ENCODE results near the gene RBCK1.
"Not testable (repeated sequence)": the region's sequence is repeated elsewhere in the genome, so short reads cannot be mapped to it uniquely, and the experiment has no call there.

RBCK1 gene

GRCh38 chr20:472889-473292 is 64.8 kb downstream of the RBCK1 start:
- ChIA-PET POLR2A (no interaction called here), CTCF (interaction anchor here (1.0 to 2.0 kb wide), 3 partner anchors 118 to 173 kb away, joined by 3 to 4 read pairs (median 3); no protein-coding TSS in a partner anchor)
- DNase-seq (ENCODE audit: extremely low spot score), result no peak
- TF ChIP-seq CTCF (IDR thresholded peaks at IDR 0.05; ENCODE audit: control extremely low read depth, extremely low read depth, low read depth, missing control alignments), result no peak

GRCh38 chr20:474581-474980 is 66.5 kb downstream of the RBCK1 start:
- ChIA-PET CTCF (interaction anchor here (0.9 to 2.0 kb wide), 2 partner anchors 11 to 120 kb away, joined by 3 to 4 read pairs; no protein-coding TSS in a partner anchor), POLR2A (no interaction called here)
- TF ChIP-seq CTCF (IDR thresholded peaks at IDR 0.05; ENCODE audit: control extremely low read depth, extremely low read depth, low read depth, missing control alignments), result no peak
- DNase-seq (ENCODE audit: extremely low spot score), result no peak

DNA sequence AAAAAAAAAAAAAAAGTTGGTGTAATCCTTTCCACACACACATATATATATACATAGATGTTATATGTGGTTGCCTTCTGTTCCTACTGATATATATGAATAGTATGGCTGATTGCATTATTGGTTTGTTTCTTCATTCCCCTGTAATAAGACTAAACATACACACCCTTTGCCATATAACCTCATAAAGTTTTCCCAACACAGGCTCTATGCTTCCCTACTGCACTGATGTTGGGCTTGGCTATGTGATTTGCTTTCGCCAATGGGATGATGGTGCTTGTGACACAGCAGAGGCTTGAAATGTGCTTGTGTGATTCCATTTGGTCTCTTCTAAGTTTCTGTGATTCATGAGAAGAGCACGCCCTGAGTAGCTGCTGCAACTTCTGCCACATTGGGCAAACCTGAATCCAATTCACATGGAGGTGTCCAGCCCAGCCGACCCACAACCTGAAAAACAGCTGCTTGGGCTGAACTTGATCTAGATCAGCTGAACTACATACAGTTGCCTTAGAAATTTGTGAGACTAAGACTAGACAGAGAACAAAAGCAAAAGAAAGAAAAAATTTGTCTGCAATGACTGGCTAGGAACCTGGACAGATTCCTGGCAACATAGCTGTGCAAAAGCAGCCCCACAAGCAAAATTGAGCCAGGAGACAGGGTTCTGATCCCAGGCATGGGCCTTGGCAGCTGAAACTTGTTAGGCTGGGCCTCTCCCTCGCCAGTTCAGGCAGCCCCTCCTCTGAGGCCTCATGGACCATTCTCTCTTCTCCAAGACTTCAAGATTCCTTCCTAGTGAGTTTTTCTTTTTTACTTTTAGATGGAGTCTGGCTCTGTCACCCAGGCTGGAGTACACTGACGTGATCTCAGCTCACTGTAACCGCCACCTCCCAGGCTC is 67.6 kb downstream of the RBCK1 start:
- POLR2A ChIA-PET, result no interaction called here
- DNase-seq (ENCODE audit: extremely low spot score), result no peak
- CTCF ChIA-PET, result interaction anchor here (1.2 to 5.2 kb wide), 5 partner anchors 10 to 130 kb away, joined by 3 to 79 read pairs (median 3); no protein-coding TSS in a partner anchor
- TF ChIP-seq CTCF (IDR thresholded peaks at IDR 0.05; ENCODE audit: control extremely low read depth, extremely low read depth, low read depth, missing control alignments), result no peak

DNA sequence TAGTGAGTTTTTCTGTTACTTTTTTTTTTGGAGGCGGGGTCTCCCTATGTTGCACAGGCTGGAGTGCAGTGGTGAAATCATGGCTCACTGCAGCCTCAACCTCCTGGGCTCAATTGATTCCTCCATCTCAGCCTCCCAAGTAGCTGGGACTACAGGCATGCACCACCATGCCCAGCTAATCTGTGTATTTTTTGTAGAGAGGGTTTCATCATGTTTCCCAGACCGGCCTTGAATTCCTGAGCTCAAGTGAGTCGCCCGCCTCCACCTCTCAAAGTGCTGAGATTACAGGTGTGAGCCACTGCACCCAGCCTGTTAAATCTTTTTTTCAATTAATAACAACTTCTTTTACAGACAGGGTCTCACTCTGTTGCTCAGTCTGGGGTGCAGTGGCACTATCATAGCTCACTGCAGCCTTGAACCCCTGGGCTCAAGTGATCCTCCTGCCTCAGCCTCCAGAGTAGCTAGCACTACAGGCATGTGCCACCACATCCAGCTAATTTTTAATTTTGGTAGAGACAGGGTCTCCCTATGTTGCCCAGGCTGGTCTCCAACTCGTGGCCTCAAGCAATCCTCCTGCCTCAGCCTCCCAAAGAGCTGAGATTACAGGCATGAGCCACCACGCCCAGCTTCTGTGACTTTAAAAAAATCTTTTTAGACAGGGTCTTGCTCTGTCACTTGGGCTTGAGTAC is 68.6 kb downstream of the RBCK1 start:
- CTCF ChIA-PET, result interaction anchor here (0.8 to 5.2 kb wide), 10 partner anchors 9 to 190 kb away, joined by 3 to 79 read pairs (median 4); no protein-coding TSS in a partner anchor
- POLR2A ChIA-PET, result not testable (repeated sequence)

DNA sequence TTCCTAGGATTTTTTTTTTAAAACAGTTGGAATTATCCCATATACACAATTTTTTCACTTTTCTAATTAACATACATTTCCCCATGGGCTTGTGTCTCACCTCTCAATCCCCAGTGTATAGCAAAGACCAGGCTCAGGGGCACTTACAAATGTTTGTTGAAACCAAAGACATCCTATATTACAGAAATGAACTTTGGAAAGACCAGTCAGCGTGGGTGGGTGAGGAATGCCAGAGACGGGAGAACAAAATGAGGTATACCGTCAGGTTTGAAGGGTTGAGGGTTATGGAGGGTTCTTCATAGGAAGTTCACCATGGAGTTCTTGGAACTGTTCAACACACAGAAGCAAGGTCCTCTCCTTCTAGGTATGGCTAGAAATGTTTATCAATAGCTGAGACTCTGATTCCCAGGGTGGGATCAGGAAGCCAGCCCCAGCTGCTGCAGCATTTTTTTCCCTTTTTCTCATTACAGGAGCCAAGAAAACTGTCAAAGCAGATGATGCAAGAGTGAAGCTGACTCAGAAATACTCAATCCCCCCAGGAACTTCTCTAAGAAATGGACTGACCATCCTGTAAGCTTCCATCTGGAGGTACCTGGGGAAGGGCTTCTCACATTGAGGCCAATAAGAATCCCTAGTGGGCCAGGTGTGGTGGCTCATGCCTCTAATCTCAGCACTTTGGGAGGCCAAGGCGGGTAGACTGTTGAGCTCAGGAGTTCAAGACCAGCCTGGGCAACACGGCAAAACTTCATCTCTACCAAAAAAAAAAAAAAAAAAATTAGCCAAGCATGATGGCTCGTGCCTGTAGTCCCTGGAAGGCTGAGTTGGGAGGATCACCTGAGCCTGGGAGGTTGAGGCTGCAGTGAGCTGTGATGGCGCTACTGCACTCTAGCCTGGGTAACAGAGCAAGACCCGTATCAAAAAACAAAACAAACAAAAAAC is 70.2 kb downstream of the RBCK1 start:
- ChIA-PET POLR2A (interaction anchor here (0.7 kb wide), 1 partner anchor 158 kb away, joined by 3 read pairs; no protein-coding TSS in a partner anchor), CTCF (interaction anchor here (0.8 to 5.2 kb wide), 9 partner anchors 14 to 125 kb away, joined by 3 to 79 read pairs (median 6); partner anchors contain the start of genes CSNK2A1 and TRIB3)
- TF ChIP-seq CTCF (IDR thresholded peaks at IDR 0.05; ENCODE audit: control extremely low read depth, extremely low read depth, low read depth, missing control alignments), result no peak
- no peak for DNase-seq (ENCODE audit: extremely low spot score)

More for the DNA sequence above, 68.6 kb downstream of the RBCK1 start:
- not testable (repeated sequence) for DNase-seq (ENCODE audit: extremely low spot score)

- TF ChIP-seq CTCF (IDR thresholded peaks at IDR 0.05; ENCODE audit: control extremely low read depth, extremely low read depth, low read depth, missing control alignments), result peak; percentile 49
- POLR2A ChIA-PET, result no interaction called here
- CTCF ChIA-PET, result interaction anchor here (1.0 to 5.2 kb wide), 10 partner anchors 8 to 125 kb away, joined by 3 to 79 read pairs (median 6); partner anchors contain the start of genes CSNK2A1 and TRIB3
- peak; percentile 65 for DNase-seq (ENCODE audit: extremely low spot score)
These were observed 70.9 kb downstream of the RBCK1 start for GRCh38 chr20:478949-479429.

All from GM10248 (cell line).